Testis (tissue), 2 donors: ENCODE results near the gene CTDSPL.

ENCODE experiments used
- POLR2A ChIP-seq: fragments of 450-650 bp; IDR thresholded peaks from one replicate; pipeline ENCODE4 v1.6.1; 2017; ENCODE audit warnings: antibody characterized with exemption, mild to moderate bottlenecking, moderate library complexity
- TF ChIP-seq, protein P1 (sequence below), 3 experiments: fragments of 450-650 bp in 2 of 3; fragments of 200-600 bp in 1 of 3; sonication (generic) in 1 of 3; IDR thresholded peaks; one replicate each; pipeline ENCODE4 v1.5.1; 2016 to 2019; ENCODE audit warnings: antibody characterized with exemption in 3 of 3, mild to moderate bottlenecking in 2 of 3, moderate library complexity in 1 of 3

DNA sequence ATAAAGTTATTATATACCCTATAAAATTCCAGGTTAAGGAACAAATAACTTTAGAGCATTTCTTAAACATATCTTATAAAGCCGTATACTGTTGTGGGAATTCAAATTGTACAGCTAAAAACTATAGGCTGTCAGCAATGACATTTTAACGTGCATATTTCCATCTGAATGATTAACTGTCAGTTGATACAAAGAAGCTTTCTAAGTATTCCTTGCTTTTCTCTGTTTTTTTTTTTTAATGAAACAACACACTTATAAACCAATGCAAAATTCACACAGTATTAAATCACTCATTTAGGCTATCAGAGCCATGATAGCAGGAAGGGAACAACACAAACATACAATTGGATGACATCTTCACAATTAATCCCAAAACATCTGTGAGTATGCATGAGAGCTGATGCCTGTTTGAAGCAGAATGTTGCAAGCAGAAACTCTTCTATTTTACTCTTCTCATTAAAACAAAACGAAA is 61.9 kb downstream of the CTDSPL start:
- TF ChIP-seq POLR2A, result no peak
- TF ChIP-seq, protein P1, sequence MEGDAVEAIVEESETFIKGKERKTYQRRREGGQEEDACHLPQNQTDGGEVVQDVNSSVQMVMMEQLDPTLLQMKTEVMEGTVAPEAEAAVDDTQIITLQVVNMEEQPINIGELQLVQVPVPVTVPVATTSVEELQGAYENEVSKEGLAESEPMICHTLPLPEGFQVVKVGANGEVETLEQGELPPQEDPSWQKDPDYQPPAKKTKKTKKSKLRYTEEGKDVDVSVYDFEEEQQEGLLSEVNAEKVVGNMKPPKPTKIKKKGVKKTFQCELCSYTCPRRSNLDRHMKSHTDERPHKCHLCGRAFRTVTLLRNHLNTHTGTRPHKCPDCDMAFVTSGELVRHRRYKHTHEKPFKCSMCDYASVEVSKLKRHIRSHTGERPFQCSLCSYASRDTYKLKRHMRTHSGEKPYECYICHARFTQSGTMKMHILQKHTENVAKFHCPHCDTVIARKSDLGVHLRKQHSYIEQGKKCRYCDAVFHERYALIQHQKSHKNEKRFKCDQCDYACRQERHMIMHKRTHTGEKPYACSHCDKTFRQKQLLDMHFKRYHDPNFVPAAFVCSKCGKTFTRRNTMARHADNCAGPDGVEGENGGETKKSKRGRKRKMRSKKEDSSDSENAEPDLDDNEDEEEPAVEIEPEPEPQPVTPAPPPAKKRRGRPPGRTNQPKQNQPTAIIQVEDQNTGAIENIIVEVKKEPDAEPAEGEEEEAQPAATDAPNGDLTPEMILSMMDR (IDR thresholded peaks at IDR 0.05), result no peak
